Bladder microvascular endothelial cell (primary cell): ENCODE measurements around the gene CTCF. TPM values are rescaled to one million over a fixed set of nuclear protein-coding genes. Genes with fewer than 3 reads are reported as not detected.

Source experiments
- total RNA-seq: library from RNA; depleted of rRNA; stranded (reverse); fragments of >200 nt; gene quantifications from 2 replicates; pipeline ENCODE4 v1.2.3, GENCODE V29; 2014

CTCF gene, protein sequence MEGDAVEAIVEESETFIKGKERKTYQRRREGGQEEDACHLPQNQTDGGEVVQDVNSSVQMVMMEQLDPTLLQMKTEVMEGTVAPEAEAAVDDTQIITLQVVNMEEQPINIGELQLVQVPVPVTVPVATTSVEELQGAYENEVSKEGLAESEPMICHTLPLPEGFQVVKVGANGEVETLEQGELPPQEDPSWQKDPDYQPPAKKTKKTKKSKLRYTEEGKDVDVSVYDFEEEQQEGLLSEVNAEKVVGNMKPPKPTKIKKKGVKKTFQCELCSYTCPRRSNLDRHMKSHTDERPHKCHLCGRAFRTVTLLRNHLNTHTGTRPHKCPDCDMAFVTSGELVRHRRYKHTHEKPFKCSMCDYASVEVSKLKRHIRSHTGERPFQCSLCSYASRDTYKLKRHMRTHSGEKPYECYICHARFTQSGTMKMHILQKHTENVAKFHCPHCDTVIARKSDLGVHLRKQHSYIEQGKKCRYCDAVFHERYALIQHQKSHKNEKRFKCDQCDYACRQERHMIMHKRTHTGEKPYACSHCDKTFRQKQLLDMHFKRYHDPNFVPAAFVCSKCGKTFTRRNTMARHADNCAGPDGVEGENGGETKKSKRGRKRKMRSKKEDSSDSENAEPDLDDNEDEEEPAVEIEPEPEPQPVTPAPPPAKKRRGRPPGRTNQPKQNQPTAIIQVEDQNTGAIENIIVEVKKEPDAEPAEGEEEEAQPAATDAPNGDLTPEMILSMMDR
- 20.1 and 28.3 TPM in 2 replicates for total RNA-seq

DNA sequence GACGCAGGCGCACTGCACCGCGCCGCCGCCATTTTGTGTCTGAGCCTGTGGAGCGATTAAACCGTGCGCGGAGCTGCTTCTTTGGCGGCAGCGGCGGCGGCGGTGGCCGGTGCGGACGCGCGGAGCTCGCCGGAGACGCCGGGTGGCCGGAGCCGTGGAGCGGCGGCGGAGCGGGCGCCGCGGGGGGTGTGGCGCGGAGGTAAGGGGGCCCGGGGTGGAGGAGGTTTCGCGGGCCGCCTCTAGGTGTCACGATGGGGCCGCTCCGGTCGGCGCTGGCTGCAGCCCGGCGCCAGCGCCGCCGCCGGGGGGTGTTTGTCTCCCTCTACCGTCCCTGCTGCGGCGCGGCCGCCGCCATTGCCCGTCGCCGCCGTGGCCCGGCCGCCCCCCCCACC lies at the start of gene CTCF:
Gene CTCF (plus strand): TSS at position 1 of the 392 bp plus-strand sequence. CDS start 48,307 bp downstream, outside the sequence.

DNA sequence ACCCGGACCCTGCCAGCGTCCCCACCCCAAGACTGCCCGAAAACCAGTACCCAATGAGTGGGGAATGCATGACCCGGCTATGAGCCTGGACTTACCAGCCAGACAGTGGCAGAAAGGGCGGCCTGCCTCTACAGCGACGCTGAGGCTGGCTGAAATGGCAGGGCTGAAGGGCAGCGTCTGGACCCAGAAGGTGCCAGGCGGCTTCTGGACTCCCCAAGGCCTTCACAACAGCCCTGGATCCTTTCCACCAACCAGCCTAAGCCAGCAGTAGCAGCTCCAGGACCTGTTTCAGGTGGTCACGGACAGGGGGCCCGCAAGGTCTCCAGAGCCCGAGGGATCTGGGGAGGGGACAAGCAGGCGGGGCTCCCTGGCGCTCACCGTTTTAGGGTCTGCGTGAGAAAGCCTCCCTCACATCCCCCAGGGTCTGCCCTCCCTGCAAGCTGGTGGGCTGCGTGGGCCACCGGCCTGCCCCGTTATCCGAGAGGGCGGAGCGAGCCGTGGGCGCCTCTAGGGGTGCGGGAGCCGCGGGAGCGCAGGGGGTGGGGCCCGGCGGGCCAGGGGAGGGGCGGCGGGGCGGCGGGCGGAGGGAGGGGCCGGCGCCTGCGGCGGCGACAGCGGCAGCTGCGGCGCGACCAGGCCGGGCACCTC lies 34.0 kb upstream of the CTCF start, which contains the start of gene RIPOR1:
Gene RIPOR1 (plus strand): TSS at position 608 of the 648 bp plus-strand sequence. CDS start 9,618 bp downstream, outside the sequence.

DNA sequence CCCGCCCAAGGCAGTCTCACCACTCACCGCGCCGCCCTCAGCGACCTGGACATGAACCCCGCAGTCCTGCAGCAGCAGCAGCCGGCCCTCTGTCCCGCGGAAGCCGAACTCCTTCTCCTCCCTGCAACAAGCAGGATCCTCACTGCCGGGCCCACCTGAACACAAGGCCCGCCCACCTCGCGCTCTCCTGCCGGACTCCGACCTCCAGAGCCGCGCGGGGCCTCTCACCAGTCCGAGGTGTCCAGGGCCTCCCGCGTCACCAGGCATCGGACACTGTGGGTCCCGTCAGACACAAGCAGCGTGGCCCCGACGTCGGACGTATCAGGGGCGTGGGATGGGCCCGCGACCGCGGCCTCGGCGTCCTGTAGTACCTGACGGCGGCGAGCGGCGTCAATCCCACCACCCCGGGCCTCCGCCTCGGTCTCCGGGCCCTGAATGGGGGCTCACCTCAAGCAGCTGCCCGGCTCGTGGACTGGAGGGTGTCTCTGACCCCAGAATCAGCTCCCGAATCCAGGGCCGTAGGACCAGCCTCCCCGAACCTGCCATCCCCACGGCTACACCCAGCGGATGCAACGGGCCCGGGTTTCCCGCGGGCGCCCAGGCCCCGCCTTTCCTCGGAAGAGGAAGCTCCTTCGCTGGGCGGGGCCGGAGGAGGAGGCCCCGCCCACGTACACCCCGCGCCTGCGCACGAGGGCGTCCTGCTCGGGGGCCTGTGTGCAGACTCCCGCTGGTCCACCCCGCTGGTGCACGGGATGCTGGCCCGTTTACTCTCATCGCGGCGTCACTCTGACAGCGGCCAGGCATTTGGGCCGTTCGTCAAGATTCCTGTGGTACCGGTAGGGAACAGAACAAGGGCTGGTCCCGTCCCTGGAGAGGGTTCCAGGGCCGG lies 97.6 kb downstream of the CTCF start, which contains the start of gene ACD:
Gene ACD (minus strand): TSS at position 586 of the 889 bp plus-strand sequence. CDS start 40 bp downstream, at position 546.

GRCh38 chr16:67660564-67661028 lies 98.3 kb downstream of the CTCF start, which contains the start of gene PARD6A:
TSS of gene PARD6A (plus strand) at chr16:67660960. CDS start at chr16:67661039, 79 bp downstream.

GRCh38 chr16:67666559-67667452 lies 104.5 kb downstream of the CTCF start, which contains the start of the genes C16orf86 and ENKD1:
TSS of gene C16orf86 (plus strand) at chr16:67666814. CDS start at chr16:67666971, 157 bp downstream.
TSS of gene ENKD1 (minus strand) at chr16:67666750. CDS start at chr16:67666442, 308 bp downstream.

Other genes starting within 250 kb of the CTCF start
- gene KCTD19, start 235.8 kb upstream of the CTCF start, total RNA-seq = 0.16 TPM in 1 of 2 replicates, not detected in the other
- under 0.01 and 0.38 TPM in 2 replicates for gene LRRC36, start 235.7 kb upstream of the CTCF start, total RNA-seq
- gene TPPP3, start 169.0 kb upstream of the CTCF start, total RNA-seq = 0.13 TPM in 1 of 2 replicates, not detected in the other
- gene ZDHHC1, start 146.0 kb upstream of the CTCF start, total RNA-seq = 2.8 and 5.6 TPM in 2 replicates
- gene HSD11B2, start 131.4 kb upstream of the CTCF start, total RNA-seq = 0.16 and 0.38 TPM in 2 replicates
- 72.7 and 134 TPM in 2 replicates for gene ATP6V0D1, start 81.4 kb upstream of the CTCF start, total RNA-seq
- not detected in 2 replicates for gene AGRP, start 79.0 kb upstream of the CTCF start, total RNA-seq
- gene RIPOR1, start 33.7 kb upstream of the CTCF start, total RNA-seq = 45.2 and 144 TPM in 2 replicates
- gene CARMIL2, start 82.6 kb downstream of the CTCF start, total RNA-seq = 0.25 and 0.49 TPM in 2 replicates
- gene ACD, start 97.7 kb downstream of the CTCF start, total RNA-seq = 13.4 and 14.4 TPM in 2 replicates
- 2.5 and 2.8 TPM in 2 replicates for gene PARD6A, start 98.4 kb downstream of the CTCF start, total RNA-seq
- 14.3 and 14.9 TPM in 2 replicates for gene ENKD1, start 104.2 kb downstream of the CTCF start, total RNA-seq
- 2.0 and 2.8 TPM in 2 replicates for gene C16orf86, start 104.3 kb downstream of the CTCF start, total RNA-seq
- gene GFOD2, start 156.8 kb downstream of the CTCF start, total RNA-seq = 40.5 and 62.6 TPM in 2 replicates
- gene RANBP10, start 244.0 kb downstream of the CTCF start, total RNA-seq = 4.2 and 11.8 TPM in 2 replicates
- 0.81 and 0.88 TPM in 2 replicates for gene TSNAXIP1, start 244.4 kb downstream of the CTCF start, total RNA-seq